Activated CD8-positive, alpha-beta memory T cell treated with anti-CD3 and anti-CD28 coated beads for 48 hours (primary cell): ENCODE measurements around the gene SOD1.
A peak's percentile ranks its signal among the peaks of the same experiment; 100 is the strongest.
"Not testable (repeated sequence)": the region's sequence is repeated elsewhere in the genome, so short reads cannot be mapped to it uniquely, and the experiment has no call there.

Experiments
- DNase-seq, 3 experiments: peaks; one replicate each; pipeline ENCODE4 v3.0.0-alpha.2; 2020; ENCODE audit warnings: low read depth in 2 of 3, low spot score in 2 of 3

SOD1 gene

DNA sequence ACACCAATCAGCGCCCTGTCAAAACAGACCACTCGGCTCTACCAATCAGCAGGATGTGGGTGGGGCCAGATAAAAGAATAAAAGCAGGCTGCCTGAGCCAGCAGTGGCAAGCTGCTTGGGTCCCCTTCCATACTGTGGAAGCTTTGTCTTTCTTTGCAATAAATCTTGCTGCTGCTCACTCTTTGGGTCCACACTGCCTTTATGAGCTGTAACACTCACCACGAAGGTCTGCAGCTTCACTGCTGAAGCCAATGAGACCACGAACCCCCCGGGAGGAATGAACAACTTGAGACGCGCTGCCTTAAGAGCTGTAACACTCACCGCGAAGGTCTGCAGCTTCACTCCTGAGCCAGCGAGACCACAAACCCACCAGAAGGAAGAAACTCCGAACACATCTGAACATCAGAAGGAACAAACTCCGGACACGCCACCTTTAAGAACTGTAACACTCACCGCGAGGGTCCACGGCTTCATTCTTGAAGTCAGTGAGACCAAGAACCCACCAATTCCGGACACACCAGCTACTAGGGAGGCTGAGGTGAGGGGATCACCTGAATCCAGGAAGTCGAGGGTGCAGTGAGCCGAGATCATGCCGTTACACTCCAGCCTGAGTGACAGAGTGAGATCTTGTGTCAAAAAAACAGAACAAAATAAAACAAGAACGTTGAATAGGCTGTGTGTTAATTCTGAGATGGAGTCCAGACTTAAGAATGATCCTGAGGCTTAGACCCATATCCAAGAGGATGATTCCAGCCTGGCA lies 4.5 kb upstream of the SOD1 start:
- DNase-seq = not testable (repeated sequence)

- peak in 2 of 3 experiments; percentile 23 to 41 for DNase-seq
These were observed 3.0 kb upstream of the SOD1 start for GRCh38 chr21:31656199-31657095.

GRCh38 chr21:31658053-31658452 lies 1.4 kb upstream of the SOD1 start:
- no peak for DNase-seq

DNA sequence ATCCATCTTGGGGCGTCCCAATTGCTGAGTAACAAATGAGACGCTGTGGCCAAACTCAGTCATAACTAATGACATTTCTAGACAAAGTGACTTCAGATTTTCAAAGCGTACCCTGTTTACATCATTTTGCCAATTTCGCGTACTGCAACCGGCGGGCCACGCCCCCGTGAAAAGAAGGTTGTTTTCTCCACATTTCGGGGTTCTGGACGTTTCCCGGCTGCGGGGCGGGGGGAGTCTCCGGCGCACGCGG lies 282 bp upstream of the SOD1 start:
- no peak for DNase-seq

GRCh38 chr21:31660259-31660565 lies 719 bp downstream of the SOD1 start:
- no peak for DNase-seq

DNA sequence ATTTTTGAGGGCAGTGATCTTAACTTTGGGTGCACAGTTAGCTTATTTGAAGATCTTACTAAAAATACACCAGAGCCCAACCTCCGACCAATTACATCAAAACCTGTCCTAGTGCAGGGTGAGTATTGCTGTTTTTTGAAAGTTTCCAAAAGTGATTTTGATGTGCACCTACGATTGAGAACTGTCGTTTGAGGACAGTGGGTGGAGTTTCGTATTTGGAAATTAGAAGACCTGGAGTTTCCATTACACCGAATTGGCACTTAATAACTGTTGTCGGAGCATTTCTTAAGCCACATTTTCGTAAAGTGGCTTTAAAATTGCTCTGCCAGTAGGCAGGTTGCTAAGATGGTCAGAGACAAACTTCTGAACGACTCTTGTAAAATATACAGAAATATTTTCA lies 1.1 kb downstream of the SOD1 start:
- no peak for DNase-seq

DNA sequence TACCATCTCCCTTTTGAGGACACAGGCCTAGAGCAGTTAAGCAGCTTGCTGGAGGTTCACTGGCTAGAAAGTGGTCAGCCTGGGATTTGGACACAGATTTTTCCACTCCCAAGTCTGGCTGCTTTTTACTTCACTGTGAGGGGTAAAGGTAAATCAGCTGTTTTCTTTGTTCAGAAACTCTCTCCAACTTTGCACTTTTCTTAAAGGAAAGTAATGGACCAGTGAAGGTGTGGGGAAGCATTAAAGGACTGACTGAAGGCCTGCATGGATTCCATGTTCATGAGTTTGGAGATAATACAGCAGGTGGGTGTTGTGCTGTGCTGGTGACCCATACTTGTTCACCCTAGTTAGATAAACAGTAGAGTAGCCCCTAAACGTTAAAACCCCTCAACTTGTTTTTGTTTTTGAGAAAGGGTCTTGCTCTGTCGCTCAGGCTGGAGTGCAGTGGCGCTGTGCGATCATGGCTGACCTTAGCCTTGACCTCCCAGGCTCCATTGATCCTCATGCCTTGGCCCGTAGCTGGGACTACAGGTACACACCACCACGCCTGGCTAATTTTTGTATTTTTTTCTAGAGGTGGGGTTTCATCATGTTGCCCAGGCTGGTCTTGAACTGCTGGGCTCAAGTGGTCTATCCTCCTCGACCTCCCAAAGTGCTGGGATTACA lies 4.2 kb downstream of the SOD1 start:
- DNase-seq = no peak

DNA sequence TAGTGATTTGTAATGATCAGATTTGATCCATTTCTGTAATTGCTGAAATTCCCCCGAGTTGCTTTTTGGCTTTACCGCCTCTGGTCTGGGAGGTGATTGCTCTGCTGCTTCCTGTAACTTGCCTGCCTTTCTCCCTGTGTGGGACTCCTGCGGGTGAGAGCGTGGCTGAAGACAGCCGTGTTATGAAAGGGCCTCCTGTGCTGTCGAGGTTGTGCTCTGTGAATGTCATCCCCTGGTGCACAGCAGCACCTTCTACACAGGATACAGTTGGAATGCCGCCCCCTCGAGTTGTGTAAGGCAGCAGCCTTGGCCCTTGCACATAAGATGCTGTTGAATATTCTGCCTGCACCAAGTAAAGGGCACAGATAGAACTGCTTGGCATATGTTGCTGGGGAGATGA lies 5.9 kb downstream of the SOD1 start:
- DNase-seq = no peak

- not testable (repeated sequence) for DNase-seq
These were observed 6.4 kb downstream of the SOD1 start for GRCh38 chr21:31665869-31666268.

GRCh38 chr21:31666445-31667010 lies 7.0 kb downstream of the SOD1 start:
- no peak for DNase-seq

DNA sequence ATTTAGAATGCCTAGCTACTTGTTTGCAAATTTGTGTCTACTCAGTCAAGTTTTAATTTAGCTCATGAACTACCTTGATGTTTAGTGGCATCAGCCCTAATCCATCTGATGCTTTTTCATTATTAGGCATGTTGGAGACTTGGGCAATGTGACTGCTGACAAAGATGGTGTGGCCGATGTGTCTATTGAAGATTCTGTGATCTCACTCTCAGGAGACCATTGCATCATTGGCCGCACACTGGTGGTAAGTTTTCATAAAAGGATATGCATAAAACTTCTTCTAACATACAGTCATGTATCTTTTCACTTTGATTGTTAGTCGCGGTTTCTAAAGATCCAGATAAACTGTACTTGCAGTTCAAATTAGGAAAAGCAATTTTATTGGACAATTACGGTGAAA lies 7.6 kb downstream of the SOD1 start:
- DNase-seq = no peak

GRCh38 chr21:31667639-31668038 lies 8.1 kb downstream of the SOD1 start:
- no peak for DNase-seq

DNA sequence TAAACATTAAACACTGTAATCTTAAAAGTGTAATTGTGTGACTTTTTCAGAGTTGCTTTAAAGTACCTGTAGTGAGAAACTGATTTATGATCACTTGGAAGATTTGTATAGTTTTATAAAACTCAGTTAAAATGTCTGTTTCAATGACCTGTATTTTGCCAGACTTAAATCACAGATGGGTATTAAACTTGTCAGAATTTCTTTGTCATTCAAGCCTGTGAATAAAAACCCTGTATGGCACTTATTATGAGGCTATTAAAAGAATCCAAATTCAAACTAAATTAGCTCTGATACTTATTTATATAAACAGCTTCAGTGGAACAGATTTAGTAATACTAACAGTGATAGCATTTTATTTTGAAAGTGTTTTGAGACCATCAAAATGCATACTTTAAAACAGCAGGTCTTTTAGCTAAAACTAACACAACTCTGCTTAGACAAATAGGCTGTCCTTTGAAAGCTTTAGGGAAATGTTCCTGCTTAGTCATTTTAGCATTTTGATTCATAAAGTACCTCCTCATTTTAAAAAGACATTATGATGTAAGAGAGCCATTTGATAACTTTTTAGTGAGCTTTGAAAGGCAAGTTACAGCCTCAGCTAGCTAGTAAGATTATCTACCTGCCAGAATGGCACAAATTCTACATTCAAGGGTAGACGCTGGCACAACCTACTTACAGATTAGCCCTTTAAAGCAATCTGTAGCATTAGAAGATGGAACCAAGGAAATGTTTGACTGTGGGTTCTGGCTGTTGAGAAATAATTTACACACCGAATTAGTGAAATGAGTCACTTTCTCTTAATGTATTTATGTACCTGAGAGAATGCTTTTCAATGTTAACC lies 9.4 kb downstream of the SOD1 start:
- no peak for DNase-seq

DNA sequence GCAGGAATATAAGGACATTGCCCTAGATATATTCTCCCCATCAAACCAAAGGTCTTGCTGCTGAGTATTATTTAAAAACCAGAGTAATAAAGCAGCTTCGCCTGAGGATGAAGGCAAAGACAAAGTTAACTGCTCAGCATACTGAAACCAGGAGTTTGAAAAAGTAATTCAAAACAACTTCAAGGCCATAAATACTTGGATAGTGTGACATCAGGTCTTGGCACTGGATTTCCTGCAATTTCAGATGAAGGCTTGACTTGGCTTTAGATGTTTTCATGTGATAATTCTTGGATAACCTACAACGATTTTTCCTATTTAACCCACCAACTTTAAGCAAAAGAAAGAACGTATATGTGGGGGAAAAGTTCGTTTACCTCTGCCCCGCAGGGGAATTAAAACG lies 10.6 kb downstream of the SOD1 start:
- DNase-seq = no peak

DNA sequence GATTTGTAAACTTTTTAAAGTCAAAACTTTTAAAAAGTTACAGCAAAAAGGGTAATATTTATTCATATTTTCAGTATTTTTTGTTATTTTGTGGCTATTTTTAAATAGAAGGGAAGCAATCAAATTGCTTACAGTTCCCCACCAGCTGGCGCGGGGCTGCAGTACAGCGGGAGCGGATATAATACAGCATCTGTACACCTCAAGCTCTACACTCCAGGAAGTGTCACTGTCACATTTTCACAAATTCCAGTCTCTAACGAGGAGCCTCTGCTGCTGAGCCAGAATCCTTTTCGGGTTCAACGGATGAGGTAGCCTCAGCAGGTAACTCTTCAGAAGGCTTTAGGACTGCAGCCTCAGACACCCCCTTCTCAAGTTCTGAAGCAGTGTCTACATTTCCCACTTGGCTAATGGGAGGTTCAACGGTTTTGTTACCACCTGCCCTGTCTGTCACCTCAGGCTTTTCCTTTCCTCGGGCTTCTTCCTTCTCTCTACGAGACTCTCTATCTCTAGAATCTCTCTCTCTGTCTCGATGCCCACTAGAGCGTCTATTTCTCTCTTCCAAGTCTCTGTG lies 11.7 kb downstream of the SOD1 start:
- no peak for DNase-seq

GRCh38 chr21:31671931-31672330 lies 12.4 kb downstream of the SOD1 start:
- no peak for DNase-seq

GRCh38 chr21:31673321-31673912 lies 13.9 kb downstream of the SOD1 start:
- DNase-seq = no peak

GRCh38 chr21:31675318-31675717 lies 15.8 kb downstream of the SOD1 start:
- no peak for DNase-seq

DNA sequence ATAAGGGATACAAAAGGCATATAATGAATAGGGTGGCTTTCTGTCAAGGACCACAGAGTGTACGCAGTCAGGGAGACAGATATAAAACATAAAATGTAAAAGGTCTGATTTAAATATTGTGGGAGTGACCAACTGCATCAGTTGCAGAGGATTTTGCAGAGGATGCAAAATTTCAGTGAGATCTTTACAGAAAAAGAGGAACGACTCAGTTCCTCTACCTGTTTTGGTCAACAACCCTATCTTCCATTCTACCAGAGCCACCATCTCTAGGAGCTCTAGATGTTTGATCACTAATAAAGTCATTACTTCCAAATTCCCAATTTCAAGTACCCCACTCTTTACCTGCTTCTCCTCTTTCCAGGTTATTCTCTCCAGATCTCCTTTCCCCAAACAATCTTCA lies 16.5 kb downstream of the SOD1 start:
- DNase-seq = no peak

DNA sequence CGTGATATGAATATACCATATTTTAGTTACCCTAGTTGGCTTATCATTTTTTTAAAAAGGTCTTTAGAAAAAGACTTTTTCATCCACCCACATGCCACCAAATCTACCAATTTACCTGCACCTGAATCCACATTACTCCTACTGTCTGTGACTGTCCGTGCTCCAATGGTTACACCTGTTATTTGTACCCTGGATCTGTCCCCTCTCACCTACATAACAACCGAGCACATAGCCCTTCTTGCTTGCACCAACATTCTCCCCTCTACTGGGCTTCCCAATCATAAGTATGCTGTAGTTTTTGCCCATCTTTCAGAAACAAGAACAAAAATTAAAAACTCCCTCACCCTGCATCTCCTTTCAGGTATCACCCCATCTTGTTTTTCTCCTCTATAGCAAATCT lies 17.6 kb downstream of the SOD1 start:
- no peak for DNase-seq
